ENCODE results near the gene NRDC.
A peak's percentile ranks its signal among the peaks of the same experiment; 100 is the strongest.
"Not testable (repeated sequence)": the region's sequence is repeated elsewhere in the genome, so short reads cannot be mapped to it uniquely, and the experiment has no call there.

Gene NRDC

GRCh38 chr1:51878616-51879336 is at the start of gene NRDC:
NRDC (minus strand) TSS chr1:51878727; CDS start chr1:51878615, 112 bp downstream.
- peak; percentile 100 for DNase-seq

GRCh38 chr1:51927029-51927428 is 48.5 kb upstream of the NRDC start:
- DNase-seq, result no peak

GRCh38 chr1:51926171-51926812 is 47.8 kb upstream of the NRDC start:
- DNase-seq, result no peak

- no peak for DNase-seq
Measured at GRCh38 chr1:51924455-51924854, 45.9 kb upstream of the NRDC start.

GRCh38 chr1:51922040-51922439 is 43.5 kb upstream of the NRDC start:
- DNase-seq, result no peak

- DNase-seq, result no peak
Measured at GRCh38 chr1:51920130-51920529, 41.6 kb upstream of the NRDC start.

- no peak for DNase-seq
Measured at GRCh38 chr1:51919684-51920083, 41.2 kb upstream of the NRDC start.

GRCh38 chr1:51916587-51917405 is 38.3 kb upstream of the NRDC start:
- DNase-seq, result no peak

GRCh38 chr1:51915951-51916350 is 37.4 kb upstream of the NRDC start:
- no peak for DNase-seq

- no peak for DNase-seq
Measured at GRCh38 chr1:51912881-51913280, 34.4 kb upstream of the NRDC start.

- DNase-seq, result no peak
Measured at GRCh38 chr1:51910221-51911000, 31.9 kb upstream of the NRDC start.

- DNase-seq, result no peak
Measured at GRCh38 chr1:51908499-51908898, 30.0 kb upstream of the NRDC start.

GRCh38 chr1:51907079-51907702 is 28.7 kb upstream of the NRDC start:
- DNase-seq, result no peak

- DNase-seq, result peak; percentile 64
Measured at GRCh38 chr1:51906306-51907078, 28.0 kb upstream of the NRDC start.

- no peak for DNase-seq
Measured at GRCh38 chr1:51902456-51902855, 23.9 kb upstream of the NRDC start.

GRCh38 chr1:51901151-51901550 is 22.6 kb upstream of the NRDC start:
- DNase-seq, result no peak

- no peak for DNase-seq
Measured at GRCh38 chr1:51899022-51899421, 20.5 kb upstream of the NRDC start.

- no peak for DNase-seq
Measured at GRCh38 chr1:51898090-51898734, 19.7 kb upstream of the NRDC start.

- DNase-seq, result no peak
Measured at GRCh38 chr1:51897699-51898031, 19.1 kb upstream of the NRDC start.

GRCh38 chr1:51894748-51895147 is 16.2 kb upstream of the NRDC start:
- DNase-seq, result not testable (repeated sequence)

- no peak for DNase-seq
Measured at GRCh38 chr1:51878308-51878615, 265 bp downstream of the NRDC start.
